ENCODE data around the gene NCOR1.
"Not testable (repeated sequence)": the region's sequence is repeated elsewhere in the genome, so short reads cannot be mapped to it uniquely, and the experiment has no call there.

NCOR1 gene

DNA sequence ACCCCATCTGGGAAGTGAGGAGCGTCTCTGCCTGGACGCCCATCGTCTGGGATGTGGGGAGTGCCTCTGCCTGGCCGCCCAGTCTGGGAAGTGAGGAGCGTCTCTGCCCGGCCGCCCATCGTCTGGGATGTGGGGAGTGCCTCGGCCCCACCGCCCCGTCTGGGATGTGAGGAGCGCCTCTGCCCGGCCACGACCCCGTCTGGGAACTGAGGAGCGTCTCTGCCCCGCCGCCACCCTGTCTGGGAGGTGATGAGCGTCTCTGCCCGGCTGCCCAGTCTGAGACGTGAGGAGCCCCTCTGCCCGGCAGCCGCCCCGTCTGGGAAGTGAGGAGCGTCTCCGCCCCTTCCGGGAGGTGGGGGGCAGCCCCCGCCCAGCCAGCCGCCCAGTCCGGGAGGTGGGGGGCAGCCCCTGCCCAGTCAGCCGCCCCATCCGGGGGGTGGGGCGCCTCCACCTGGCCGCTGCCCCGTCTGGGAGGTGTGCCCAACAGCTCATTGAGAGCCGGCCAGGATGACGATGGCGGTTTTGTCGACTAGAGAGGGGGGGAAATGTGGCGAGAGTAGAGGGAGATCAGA is 69.9 kb downstream of the NCOR1 start:
- DNase-seq = not testable (repeated sequence)

DNA sequence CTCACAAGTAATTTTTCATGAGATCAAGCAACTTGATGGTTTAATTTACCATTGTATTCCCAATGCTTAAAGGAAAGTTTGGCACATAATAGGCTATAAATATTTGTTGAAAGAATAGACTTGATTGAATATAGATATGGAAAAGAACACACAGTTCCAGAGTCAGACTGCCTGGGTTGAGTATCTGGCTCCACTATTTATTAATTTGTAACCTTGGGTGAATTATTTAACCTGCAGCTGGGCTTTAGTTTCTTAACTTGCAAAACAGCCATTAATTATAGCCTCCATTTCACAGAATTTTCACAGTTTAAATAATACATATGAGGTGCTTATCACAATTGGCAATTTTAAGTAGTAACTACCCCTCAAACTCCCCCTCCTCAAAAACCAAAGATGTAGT is 73.6 kb downstream of the NCOR1 start:
- no peak for DNase-seq

DNA sequence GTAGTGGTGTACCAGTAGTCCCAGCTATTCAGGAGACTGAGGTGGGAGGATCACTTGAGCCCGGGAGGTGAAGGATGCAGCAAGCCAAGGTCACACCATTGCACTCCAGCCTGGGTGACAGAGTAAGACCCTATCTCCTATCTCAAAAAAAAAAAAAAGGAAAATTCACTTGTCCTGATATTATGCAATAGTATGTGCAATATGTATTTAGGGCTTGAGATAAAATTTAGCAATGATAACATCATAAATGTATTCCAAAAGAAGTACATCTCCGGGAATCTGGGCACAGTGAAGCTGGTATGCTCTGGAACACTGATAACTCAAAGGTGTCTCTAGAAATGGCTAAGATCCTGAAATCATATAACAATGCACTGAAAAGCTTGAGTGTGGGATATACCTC is 74.5 kb downstream of the NCOR1 start:
- DNase-seq = no peak

DNA sequence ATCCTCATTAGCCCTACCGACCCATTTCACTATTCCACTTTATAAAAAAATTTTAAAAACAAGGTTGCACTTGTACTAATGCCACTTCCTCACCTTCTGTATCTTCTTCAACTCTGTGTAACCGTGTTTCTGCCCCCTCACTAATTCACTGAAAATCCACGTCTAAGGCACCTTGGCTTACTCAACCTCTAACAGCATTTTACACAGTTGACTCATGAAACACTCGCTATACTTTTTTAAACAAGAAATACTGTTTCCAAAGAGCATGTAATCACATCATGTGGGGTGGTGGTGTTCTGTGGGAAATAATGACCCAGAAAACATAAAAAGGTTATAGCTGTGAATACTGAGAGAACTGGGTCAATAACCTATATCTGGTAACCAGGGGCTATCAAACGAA is 79.9 kb downstream of the NCOR1 start:
- no peak for DNase-seq

DNA sequence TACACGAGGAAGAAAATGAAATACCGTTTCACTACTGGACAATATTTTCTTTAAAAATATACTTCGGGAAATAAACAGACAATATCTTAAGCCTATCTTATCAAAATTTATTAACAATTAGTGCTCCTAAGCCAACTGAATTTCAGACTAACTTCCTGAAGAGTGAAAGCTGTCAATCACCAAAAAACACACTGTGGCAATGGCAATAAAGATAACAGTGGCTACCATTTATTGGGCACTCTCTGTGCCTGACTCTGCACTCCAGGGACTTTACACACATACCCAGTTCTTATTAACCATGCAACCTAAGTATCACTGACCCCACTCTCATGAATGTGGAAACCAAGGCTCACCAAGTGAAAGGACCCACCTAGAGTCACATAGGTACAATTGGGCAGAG is 83.7 kb downstream of the NCOR1 start:
- DNase-seq = no peak

DNA sequence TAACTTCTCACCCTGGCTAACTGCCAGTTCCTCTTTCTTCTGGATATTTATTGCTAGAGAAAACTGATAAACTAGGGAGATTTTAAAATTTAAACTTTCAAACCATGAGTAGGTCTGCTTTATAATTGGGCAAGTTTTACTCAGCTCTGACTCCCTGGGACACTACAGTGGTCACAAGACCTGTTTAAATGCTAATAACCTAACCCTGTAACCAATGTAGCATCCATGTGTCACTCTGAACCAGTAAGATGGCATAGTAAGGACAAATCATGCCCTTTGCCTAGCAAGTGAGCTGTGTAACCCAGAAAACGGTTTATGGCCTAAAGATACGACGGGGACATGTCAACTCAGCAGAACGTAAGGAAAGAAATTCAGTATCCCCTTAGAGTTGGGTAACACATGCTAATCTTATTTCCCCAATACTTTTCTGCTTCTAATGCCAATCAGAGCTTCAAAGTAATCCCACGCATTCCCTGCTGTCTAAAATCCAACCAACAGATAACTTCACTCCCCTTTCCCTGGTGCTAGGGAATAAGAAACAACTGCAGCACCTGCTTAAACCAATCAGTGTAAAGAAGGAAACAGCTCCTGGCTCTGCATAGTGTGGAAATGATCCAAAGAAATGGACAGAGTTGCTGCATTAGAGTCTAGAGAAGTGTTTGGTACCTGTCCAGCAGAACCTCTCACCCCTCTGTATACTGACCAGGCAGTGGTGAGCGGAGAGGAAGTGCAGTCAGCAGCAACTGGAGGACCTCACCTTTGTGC is 85.7 kb downstream of the NCOR1 start:
- no peak for DNase-seq

DNA sequence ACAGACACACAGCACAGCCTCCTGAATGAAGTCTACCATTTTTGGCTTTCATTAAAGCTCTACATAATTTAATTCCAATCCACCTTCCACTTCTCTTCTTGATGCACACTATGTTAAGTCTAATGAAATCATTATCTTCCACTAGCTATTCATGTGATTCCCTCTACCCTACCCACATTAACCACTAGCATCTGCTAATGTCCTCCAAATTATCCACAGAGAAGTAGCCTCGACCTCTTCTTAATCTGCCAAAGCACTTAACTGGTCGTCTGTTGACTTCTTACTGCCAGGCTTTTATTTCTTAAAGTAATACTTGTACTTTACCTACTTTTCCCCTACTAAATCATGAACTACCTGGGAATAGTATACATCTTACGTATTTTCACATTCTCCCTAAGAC is 91.8 kb downstream of the NCOR1 start:
- DNase-seq = no peak

DNA sequence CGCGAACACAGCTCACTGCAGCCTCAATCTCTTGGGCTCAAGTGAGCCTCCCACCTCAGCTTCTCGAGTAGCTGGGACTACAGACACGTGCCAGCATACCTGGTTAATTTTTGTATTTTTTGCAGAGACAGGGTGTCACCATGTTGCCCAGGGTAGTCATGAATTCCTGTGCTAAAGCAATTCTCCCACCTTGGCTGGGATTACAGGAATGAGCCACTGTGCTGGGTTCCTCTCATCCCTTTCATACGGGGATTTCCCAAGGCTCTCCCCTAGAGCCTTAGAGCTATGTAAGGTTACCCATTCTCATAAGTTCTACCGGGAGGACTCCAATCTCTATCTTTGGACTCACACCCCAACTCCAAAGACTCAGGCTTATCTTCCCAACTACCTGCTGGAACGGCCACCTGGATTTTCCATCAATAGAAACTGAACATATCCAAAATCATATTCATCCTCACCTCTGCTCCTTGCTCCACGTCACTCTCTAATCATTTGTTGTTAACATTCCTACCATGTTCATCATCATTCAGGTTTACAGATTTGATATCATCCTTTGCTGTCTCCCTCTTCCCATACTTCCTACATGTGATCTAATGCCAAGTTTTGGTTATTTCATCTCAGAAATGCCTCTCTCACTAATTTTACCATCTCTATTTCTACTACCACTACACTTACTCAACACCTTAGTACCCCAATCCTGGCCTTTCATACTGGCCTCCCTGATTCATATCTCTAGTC is 92.5 kb downstream of the NCOR1 start:
- DNase-seq = no peak

DNA sequence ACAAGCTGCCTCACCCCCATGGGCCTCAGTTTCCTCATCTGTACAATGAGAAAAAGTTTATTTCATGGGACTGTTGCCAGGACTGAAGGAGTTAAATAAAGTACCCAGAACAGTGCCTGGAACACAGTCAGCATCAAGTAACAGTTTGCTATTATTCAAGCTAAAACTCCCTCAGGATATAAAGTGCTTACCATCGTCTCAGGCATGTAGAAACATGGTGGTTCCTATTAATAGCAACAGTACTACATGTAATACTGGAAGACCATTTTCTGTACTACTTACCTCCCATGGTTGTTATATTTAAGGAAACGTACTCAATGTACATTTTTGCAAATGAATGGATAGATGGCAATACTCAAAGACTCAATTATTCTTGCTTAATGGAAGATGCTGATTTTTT is 93.4 kb downstream of the NCOR1 start:
- DNase-seq = no peak

DNA sequence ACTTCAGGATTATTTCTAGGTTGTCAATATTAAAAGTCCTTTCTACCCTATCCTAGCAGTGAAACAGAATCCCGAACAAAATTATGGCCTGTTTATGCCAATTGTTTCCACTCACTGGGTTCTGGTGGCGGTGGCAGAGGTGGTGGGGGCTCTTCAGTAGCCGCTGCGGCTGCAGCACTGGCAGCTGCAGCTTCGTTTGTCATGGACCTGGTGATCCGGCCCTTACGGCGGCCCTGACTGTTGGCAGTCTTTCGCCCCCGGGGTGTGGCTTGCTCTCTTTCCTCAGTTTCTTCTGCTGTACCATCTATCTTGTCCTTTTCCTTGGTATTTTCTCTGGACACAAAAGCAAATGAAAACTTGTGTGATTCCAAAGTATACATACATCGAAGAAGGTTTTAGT is 94.4 kb downstream of the NCOR1 start:
- DNase-seq = no peak

DNA sequence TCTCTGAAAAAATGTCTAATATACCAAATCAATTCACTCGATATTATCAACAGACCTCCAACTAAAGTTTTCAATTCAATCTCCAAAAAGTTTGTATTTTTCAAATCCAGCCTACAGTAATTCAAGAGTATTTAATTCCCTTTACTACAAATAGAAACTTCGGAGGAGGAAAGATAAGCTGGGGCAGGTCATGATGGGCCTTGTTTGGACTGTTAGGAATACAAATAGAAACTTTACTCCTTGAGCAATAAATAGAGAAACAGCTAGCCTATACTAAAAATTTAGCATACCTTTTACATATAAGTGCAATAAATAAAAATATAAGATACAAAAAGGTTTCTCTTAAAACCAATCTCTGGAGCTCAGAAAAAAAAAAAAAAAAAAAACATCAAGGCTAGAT is 98.2 kb downstream of the NCOR1 start:
- no peak for DNase-seq

DNA sequence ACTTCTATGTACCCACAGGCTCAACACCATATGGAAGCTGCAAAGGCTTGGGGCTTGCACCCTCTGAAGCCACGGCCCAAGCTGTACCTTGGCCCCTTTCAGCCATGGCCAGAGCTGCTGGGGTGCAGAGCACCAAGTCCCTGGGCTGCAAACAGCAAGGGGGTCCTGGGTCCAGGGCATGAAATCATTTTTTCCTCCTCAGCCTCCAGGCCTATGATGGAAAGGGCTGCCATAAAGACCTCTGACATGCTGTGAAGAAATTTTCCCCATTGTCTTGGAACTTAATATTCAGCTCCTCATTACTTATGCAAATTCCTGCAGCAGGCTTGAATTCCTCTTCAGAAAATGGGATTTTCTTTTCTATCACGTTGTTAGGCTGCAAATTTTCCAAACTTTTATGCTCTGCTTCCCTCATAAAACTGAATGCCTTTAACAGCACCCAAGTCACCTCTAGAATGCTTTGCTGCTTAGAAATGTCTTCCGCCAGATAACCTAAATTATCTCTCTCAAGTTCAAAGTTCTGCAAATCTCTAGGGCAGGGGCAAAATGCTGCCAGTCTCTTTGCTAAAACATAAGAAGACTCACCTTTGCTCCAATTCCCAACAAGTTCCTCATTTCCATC is 100.1 kb downstream of the NCOR1 start:
- not testable (repeated sequence) for DNase-seq

DNA sequence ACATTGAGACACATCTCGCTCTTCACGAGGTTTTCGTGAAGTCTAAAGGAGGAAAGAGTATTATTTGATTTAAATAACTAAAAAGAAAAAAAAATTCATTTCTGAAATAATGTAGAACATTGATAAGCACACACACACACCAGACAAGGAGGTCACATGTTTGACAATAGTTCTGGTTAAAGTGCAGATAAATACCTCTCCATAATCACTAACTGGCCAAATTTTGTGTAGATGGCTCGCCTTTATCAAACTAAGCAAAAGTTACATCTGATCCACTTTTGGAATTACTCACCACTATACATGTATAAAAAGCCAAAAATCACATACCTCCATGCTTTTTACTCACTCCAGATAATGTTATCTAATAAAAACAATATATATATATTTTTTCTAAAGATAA is 106.5 kb downstream of the NCOR1 start:
- no peak for DNase-seq

DNA sequence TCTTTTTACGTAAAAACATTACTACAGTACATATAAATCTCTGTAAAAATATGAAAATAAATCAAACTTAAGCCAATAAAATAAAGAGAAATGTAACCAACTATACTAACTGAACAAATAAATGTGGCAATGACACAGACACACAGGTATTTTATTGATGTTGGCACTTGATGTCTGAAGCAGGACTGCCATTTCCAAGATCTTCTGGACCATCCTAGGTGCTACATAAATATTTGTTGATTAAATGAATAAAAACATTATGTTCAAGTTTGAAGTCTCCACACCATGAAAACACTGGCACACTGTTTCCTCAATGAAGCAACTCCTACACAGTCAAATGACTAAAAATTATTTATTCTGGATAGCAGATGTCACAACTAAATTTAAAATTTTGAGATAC is 106.9 kb downstream of the NCOR1 start:
- no peak for DNase-seq

DNA sequence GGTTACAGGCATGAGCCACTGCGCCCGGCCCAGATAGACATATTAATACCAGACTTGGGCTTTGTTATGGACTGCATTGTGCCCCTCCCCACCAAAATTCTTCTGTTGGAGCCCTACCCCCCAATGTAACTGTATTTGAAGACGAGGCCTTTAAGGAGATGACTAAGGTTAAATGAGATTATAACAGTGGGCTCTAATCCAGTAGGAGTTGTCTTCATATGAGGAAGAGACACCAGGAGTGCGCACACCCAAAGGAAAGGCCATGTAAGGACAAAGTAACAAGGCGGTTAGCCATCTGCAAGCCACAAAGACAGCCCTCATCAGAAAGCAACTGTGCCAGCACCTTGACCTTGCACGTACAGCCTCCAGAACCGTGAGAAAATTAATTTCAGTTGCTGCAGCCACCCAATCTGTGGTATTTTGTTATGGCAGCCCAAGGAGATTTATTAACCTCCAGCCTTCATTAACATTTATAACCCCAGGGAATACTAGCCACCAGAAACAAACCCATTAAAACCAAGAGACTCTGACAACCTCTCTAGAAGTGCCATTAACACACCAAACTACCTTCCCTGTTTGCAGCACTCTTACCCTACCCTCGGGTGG is 108.1 kb downstream of the NCOR1 start:
- DNase-seq = no peak

DNA sequence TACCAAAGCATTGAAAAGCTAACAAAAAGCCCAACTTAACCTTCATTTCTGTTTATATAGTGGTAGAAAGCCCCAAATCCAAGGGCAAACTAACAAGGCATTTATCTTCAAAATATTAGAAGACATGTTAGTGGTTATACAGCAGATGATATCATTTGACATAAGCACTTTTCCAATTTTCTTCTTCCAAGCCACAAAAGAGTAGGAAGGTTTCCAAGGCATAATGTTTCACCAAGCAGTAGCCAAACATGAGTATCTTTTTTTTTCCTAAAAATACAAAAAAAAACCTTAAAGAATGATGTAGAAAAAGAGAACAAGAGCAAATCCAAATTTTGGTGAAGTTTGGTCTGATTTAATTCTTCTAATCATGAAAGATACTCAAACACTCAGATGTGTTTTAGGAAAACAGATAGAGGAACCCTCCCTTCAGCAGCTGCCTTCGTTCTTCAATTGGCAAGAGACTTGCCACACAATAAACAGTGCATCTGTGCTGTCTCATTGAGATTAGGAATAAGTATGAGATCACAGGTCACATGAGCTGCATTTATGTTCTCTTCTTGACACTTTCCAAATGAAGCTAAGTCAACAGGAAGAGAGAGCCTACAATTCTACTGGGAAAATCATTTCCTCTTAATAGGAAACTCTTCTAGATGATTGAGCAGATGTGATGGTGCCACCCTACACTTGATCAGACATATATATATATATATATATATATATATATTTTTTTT is 109.0 kb downstream of the NCOR1 start:
- DNase-seq = no peak

DNA sequence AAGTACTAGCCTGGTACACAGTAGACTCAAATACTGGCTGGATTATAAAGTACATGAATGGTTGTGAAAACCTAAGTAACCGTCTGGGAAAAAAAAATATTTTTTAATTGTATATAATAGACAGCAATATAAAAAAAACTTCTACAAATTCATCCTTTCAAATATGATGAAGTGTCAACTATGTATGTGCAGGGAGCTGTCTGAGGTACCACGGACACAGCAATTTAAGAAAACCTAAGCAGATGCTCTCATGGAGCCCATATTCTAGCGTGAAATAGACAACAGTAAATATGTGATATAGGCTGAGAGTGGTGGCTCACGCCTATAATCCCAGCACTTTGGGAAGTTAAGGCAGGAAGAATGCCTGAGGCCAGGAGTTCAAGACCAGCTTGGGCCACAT is 111.1 kb downstream of the NCOR1 start:
- no peak for DNase-seq

DNA sequence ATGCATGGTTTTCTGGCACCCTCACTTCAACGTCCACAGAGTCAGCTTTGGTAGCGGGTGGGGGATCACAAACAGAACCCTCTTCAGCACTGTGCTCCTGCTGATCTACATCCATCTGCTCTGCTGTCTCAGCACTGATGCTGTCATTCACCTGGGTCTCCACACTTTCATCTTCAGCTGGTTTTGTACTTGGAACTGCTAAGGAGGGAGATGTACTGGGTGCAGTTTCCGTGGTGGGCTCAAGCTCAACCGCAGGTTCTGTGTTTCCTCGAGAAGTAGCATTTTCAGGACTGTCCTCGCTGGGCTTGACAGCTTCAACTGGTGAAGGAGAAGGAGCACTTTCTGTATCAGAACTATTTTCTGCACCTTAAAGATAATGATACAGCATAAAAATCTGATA is 113.9 kb downstream of the NCOR1 start:
- no peak for DNase-seq

DNA sequence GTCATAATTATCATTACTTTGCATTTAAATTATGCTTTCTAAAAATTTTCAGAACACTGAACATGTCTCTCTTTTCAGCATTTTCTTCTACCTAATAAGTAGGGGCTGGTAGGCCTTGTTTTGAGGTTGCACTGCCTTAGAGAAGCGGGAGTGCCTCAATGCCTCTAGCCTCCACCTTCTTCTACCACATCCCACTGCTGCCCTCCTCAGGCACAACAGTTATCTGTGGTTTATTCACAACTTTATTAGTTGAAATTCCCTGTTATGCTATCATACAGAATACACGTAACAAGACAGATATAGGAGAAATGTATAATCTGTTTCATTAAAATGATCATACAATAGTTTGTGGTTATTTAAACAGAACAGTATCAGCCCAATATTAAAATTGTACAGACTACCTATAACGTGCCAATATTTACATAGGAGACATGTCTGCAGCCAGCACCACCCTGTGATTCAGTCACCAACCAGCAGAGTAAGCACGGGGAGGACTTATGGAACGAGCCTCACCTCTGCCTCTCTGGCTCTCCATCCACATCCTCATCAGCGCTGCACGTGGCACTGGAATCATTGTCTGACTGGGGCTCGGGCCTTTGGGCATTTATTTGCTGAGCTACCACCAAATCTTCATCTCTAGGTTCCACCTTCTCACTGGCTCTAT is 114.5 kb downstream of the NCOR1 start:
- no peak for DNase-seq

DNA sequence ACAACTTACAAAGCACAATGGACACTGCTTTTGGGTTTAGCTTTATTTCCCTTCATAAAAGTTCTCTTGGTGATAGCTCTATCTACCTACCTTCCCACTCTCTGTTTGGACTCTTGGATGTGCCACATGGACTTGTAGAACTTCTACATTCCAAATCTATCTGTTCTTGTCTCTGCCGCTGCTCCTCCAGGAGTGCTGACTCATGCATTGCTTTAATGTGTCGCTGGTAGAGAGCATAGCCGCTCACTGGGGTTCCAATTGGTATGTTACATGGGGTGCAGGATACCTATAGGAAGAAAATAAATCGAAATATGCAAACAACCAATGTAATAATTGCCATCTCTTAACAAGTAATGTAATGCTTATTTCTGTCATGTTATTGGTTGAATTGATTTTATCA is 123.6 kb downstream of the NCOR1 start:
- DNase-seq = no peak

DNA sequence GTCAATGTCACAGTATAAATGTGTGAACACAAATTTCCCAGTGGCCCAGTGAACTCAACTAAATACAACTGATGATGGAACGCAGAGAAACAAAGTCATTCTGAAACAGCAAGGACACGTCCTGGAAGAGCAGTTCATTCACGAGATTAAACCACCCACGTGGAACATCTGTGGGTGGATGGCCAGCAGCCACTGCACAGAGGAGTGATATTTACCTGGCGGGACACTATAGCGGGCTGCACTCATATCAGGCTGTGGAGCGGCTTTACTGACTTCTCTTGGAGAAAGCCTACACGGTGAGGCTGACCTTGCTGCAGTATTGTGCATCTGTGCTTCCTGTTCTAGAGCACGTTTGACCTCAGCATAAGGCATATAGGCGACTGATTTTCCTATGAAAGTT is 128.4 kb downstream of the NCOR1 start:
- DNase-seq = no peak

DNA sequence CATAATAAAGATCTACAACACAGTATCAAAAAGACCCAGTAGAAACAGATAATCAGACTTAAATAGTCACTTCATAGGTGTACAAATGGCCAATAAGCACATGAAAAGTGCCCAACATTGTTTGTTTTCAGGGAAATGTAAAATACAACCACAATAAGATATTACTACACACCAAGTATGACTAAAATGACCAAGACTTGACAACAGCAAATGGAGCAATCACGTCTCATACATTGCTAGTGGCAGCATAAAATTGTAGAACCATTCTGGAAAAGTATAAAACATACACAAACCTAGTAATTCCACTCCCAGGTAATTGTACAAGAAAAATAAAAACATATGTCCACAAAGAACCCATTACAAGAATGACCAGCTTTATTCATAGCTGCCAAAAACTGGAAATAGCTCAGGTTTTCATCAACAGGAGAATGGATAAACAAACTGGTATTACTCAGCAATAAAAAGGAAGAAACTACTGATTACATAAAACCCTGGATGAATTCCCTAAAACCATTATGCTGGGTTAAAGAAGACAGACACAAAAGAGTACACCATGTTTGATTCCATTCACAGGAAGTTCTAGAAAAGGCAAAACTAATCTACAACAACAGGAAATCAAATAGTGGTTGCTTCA is 130.2 kb downstream of the NCOR1 start:
- DNase-seq = no peak

Measured in activated T-cell treated with anti-CD3 and anti-CD28 coated beads for 4 hours (primary cell).